GM20000 (cell line): ENCODE measurements around the gene GFOD1.

ENCODE experiments used
- DNase-seq: peaks from one replicate; pipeline ENCODE4 v3.0.0; 2012; ENCODE audit warnings: low spot score
- TF ChIP-seq, protein P1 (sequence below): IDR thresholded peaks from 2 replicates; pipeline ENCODE4 v1.5.1; 2012; ENCODE audit warnings: mild to moderate bottlenecking, control low read depth; ENCODE audit errors: extremely low read depth, missing control alignments

Gene GFOD1

DNA sequence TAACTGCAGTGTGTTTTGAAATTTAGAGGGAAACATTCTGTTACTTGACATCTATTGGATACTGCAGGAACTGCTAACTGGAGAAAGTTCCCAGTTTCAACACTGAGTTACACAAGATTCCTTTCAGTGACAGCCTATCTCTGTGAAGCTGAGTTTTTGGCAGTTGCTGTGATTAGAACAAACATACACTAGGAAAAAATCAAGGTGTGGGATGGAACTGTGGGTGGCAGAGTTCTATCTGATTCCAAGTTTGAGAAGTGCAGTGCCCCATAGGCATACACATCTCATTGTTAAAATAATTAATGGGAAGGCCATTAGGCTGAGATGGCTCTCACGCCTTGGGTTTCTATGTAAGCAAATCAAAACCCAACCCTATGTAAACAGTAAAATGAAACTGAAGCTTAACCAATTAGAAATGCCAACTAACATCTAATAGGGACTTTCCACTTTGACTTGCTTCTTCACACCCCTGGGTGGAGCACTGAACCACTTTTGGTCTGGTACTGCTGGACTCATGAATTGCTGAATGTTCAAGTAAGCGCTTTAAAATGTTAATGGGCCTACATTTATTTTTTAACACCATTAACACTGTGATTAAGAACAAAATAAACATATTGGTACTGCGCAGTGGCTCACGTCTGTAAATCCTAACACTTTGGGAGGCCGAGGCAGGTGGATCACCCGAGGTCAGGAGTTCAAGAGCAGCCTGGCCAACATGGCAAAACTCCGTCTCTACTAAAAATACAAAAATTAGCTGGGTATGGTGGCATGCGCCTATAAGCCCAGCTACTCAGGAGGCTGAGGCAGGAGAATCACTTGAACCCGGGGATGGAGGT, 103.9 kb downstream of the GFOD1 start:
- TF ChIP-seq, protein P1, sequence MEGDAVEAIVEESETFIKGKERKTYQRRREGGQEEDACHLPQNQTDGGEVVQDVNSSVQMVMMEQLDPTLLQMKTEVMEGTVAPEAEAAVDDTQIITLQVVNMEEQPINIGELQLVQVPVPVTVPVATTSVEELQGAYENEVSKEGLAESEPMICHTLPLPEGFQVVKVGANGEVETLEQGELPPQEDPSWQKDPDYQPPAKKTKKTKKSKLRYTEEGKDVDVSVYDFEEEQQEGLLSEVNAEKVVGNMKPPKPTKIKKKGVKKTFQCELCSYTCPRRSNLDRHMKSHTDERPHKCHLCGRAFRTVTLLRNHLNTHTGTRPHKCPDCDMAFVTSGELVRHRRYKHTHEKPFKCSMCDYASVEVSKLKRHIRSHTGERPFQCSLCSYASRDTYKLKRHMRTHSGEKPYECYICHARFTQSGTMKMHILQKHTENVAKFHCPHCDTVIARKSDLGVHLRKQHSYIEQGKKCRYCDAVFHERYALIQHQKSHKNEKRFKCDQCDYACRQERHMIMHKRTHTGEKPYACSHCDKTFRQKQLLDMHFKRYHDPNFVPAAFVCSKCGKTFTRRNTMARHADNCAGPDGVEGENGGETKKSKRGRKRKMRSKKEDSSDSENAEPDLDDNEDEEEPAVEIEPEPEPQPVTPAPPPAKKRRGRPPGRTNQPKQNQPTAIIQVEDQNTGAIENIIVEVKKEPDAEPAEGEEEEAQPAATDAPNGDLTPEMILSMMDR = peak; percentile 12
- DNase-seq = peak; percentile 69

DNA sequence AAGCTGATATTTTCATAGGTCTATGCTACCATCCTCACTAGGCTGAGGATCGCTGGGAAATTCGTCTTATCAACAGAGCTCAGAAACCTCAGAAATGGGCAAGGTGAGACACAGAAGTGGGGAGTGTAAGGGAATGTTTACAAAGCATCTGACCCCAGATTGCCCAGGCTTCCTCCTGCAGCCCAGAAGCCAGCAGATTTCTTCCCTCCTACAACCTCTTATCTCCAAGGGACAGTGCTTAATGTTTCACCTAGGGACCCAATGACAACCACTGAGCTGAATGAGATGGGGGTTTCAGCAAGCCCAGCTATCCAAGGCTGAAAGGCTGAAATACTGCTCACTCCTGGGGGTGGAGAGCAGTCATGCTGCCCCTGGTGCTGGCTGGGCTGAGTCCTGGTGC, 106.6 kb downstream of the GFOD1 start:
- DNase-seq = no peak
- TF ChIP-seq, protein P1 = no peak

DNA sequence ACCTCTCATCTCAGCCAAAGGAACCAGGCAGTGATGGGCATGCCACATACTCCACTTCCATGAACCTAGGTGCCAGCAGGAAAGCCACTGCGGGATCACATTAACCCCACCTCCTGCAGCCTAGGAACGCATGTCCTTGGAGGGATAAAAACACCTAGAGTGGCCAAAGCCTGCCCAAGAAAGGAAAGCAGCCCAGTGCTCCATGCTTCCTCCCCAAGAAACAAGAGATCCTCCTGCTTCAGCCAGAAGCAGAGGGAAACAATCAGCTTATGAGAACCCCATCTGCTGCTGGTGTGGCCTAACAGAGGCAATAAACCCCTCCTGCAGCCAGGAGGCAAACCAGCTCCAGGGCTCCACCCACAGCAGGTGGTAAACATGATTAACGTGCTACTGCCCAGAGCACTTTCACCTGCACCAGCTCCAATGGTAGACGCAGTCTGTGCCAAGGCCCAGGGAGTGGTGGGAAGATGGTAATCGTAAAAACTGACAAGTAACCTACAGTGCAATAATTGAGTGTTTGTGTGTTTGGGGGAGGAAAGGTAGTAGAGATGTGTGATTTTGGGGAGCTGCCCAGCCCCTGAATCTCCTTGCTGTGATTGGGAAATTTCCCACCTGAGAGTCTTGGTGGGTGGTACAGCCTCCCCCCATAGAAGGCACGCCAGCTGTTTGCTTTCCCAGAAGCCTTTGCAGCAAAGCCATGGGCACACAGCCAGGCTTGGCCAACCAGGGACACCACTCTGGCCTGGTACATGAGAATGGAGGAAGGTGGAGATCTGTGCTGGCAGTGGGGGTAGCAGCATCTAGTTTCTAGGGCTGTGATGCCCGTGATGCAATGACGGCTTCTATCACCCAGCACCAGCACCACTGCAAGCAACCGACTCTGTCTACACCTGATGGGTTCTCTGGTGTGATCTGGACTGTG, 108.5 kb downstream of the GFOD1 start:
- TF ChIP-seq, protein P1 = no peak
- no peak for DNase-seq

DNA sequence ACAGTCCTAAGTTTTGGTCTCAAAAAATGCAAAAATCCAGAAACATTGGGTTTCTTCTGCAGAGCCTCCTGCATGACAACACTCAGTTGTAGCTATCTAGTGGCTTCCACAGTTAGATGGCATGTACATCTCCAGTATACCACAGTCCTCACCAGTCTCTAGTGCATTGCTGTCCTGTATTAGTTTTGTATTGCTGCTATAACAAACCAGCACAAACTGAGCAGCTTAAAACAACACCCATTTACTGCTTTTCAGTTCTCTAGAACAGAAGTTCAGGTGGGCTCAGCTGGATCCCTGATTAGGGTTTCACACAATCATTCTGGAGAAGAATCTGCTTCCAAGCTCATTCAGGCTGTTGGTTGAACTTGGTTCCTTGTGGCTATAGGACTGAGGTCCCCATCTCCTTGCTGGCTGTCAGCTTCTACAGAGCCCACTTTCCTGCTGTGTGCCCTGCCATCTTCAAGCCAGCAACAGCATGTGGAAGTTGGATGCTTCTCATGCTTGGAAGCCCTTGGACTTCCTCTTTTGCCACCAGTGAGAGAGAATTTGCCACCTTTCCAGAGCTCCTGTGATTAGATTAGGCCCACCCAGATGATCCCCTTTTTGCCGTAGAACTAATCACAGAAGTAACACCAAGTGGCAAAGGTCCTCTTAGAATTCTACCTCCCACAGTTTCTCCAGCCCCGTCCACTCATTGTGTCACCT, 110.2 kb downstream of the GFOD1 start:
- TF ChIP-seq, protein P1 = no peak
- DNase-seq = no peak

DNA sequence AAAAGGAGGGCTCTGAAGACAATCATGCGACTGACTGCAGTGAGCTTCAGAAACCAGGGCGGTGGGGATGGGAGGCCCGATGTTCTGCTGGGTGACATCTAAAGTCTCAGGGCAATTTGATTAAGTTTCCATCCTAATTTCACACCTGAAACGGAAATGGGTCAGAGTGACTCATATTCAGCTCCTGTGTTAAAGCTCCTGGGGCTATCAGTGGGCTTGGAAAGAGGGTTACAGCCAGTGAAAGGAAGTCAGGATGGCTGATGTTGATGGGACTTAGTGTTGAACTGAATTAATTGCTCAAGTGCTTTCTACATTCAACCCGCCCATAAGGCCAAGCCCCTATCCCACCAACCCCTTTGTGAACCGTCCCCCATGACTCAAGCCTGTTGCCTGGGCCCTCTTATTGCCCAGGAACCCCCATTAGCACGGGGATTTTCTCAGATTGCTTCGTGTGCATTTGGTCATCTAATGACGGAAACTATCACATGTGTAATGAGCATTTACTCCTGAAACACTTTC, 112.0 kb downstream of the GFOD1 start:
- TF ChIP-seq, protein P1 = no peak
- peak; percentile 77 for DNase-seq

DNA sequence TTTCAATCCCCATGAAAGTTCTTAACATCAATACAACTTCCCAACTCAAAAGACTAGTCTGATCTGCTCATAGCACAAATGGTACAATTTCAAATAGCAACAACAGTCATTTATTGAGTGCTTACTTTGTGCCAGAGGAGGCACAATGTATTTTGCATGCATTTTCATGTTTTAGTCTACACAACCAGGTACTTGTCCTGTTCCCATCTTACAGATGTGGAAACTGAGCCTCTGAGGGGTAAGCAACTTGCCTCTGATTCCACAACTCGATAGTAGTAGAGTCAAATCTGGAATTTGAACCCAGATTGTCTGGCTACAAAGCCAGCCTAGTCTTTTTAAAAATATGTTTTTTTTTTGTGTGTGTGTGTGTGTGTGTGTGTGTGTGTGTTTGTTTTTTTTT, 113.5 kb downstream of the GFOD1 start:
- DNase-seq = no peak
- TF ChIP-seq, protein P1 = no peak

DNA sequence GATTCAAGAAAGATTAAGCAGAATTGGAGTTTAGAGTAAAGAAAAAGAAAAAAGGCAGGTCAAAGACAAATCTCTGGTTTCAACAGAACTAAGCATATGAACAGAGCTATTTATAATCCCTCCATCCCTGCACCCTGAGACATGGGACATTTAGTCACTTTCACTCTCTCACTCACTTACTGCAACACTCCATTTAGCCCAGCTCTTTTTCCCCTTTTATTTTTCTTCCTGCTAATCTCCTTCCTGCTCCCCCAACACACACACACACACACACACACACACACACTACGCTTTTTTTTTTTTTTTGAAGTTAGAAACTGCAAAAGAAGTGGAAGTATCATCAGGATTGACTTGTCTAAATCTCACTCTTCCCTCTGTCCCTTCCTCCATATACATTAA, 113.9 kb downstream of the GFOD1 start:
- no peak for DNase-seq
- TF ChIP-seq, protein P1 = no peak
